Activated T-helper 2 cell treated with anti-CD3 and anti-CD28 coated beads, Interferon-gamma antibody, Interleukin-2, Interleukin-4, amounts not matched to agents 10 μg/mL and 5 μg/mL and 100 μg/mL, durations not matched to agents 14 hours and 24 hours and 36 hours (primary cell): Measurements from ENCODE around the gene MAP4K3. TPM values are rescaled to one million over a fixed set of nuclear protein-coding genes. Genes with fewer than 3 reads are reported as not detected.

ENCODE experiments used
- DNase-seq: peaks from one replicate; pipeline ENCODE4 v3.0.0; 2021; ENCODE audit warnings: low spot score
- H3K27ac Mint-ChIP-seq: one replicate; pipeline ENCODE4 v1.8.0; 2021; ENCODE audit warnings: mixed read lengths
- H3K27me3 Mint-ChIP-seq: one replicate; pipeline ENCODE4 v1.8.0; 2021; ENCODE audit warnings: low read depth, mixed read lengths
- H3K36me3 Mint-ChIP-seq: one replicate; pipeline ENCODE4 v1.8.0; 2021; ENCODE audit warnings: low read depth, mixed read lengths
- H3K4me1 Mint-ChIP-seq: one replicate; pipeline ENCODE4 v1.8.0; 2021; ENCODE audit warnings: low read depth, mixed read lengths
- H3K4me3 Mint-ChIP-seq: one replicate; pipeline ENCODE4 v1.8.0; 2021; ENCODE audit warnings: low read depth, mild to moderate bottlenecking, moderate library complexity, mixed read lengths
- H3K9me3 Mint-ChIP-seq: one replicate; pipeline ENCODE4 v1.8.0; 2021; ENCODE audit warnings: mixed read lengths
- intact Hi-C: fragments of 100-400 bp; cut with micrococcal nuclease; formaldehyde crosslinking; loops from one replicate; pipeline ENCODE4 v1.15.1; 2023
- total RNA-seq: library from RNA; stranded (reverse); gene quantifications from 2 replicates; pipeline ENCODE4 v1.2.3, GENCODE V29; 2022

The MAP4K3 gene
- total RNA-seq, 1 donor from 2014 or later: 22.7 TPM

GRCh38 chr2:39413063-39413737, 23.9 kb downstream of the MAP4K3 start:
- intact Hi-C loops: no loop called here
- Mint-ChIP-seq H3K9me3 (no peaks in the 10 kb centered on the region), H3K4me3 (no peak overlapping the region), H3K36me3 (no peaks in the 10 kb centered on the region), H3K27ac (no peak overlapping the region), H3K4me1 (peaks cover 41% of the 10 kb centered on the region), H3K27me3 (no peaks in the 10 kb centered on the region)
- DNase-seq: no peak

GRCh38 chr2:39411181-39411944, 25.7 kb downstream of the MAP4K3 start:
- H3K4me1 Mint-ChIP-seq: peaks cover 44% of the 10 kb centered on the region
- H3K9me3 Mint-ChIP-seq: no peaks in the 10 kb centered on the region

GRCh38 chr2:39409697-39410389, 27.2 kb downstream of the MAP4K3 start:
- no peaks in the 10 kb centered on the region for H3K9me3 Mint-ChIP-seq
- H3K4me1 Mint-ChIP-seq: peaks cover 48% of the 10 kb centered on the region
- H3K4me3 Mint-ChIP-seq: no peak overlapping the region
- DNase-seq: no peak
- H3K27me3 Mint-ChIP-seq: no peaks in the 10 kb centered on the region
- no peaks in the 10 kb centered on the region for H3K36me3 Mint-ChIP-seq
- intact Hi-C loops: loop anchor here (2.0 kb wide), 1 partner anchor 31 kb away; no protein-coding TSS in a partner anchor
- H3K27ac Mint-ChIP-seq: no peak overlapping the region

More at GRCh38 chr2:39411181-39411944, 25.7 kb downstream of the MAP4K3 start:
- no peaks in the 10 kb centered on the region for H3K27me3 Mint-ChIP-seq
- no peak overlapping the region for H3K4me3 Mint-ChIP-seq
- no peak overlapping the region for H3K27ac Mint-ChIP-seq
- H3K36me3 Mint-ChIP-seq: no peaks in the 10 kb centered on the region
- DNase-seq: no peak
- intact Hi-C loops: no loop called here

DNA sequence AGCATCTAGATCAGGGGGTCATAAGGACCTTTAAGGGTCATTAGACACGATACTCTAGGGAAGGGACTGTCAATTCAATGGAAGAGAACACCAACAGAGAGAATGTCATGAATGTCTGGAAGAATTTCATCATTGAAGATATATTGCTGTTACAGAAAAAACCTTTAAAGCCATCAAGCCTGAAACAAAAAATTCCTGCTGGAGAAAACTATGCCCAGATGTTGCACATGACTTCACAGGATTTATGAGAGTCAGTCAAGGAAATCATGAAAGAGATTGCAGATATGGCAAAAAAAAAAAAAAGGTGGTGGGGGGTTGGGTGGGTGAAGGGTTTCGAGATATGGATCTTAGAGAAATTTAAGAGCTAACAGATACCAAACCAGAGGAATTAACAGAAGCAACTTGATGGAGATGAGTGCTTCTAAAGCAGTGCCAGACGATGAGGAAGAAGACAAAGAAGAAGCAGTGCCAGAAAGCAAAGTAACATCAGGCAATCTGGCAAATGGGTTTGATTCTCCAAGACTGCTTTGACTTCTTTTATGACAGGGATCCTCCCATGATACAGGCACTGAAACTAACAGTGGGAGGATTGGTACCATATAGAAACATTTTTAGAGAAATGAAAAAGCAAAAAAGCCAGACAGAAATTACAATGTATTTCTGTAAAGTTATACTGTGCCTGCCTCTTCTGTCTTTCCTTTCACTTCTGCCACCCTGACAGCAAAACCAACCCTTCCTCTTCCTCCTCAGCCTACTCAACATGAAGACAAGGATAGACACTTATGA, 28.5 kb downstream of the MAP4K3 start:
- no peaks in the 10 kb centered on the region for H3K27me3 Mint-ChIP-seq
- H3K4me3 Mint-ChIP-seq: no peak overlapping the region
- no peaks in the 10 kb centered on the region for H3K9me3 Mint-ChIP-seq
- H3K27ac Mint-ChIP-seq: peak overlapping the region; percentile 49
- no peaks in the 10 kb centered on the region for H3K36me3 Mint-ChIP-seq
- intact Hi-C loops: loop anchor here (1.0 to 2.0 kb wide), 2 partner anchors 30 to 104 kb away; no protein-coding TSS in a partner anchor
- H3K4me1 Mint-ChIP-seq: peaks cover 45% of the 10 kb centered on the region
- no peak for DNase-seq

DNA sequence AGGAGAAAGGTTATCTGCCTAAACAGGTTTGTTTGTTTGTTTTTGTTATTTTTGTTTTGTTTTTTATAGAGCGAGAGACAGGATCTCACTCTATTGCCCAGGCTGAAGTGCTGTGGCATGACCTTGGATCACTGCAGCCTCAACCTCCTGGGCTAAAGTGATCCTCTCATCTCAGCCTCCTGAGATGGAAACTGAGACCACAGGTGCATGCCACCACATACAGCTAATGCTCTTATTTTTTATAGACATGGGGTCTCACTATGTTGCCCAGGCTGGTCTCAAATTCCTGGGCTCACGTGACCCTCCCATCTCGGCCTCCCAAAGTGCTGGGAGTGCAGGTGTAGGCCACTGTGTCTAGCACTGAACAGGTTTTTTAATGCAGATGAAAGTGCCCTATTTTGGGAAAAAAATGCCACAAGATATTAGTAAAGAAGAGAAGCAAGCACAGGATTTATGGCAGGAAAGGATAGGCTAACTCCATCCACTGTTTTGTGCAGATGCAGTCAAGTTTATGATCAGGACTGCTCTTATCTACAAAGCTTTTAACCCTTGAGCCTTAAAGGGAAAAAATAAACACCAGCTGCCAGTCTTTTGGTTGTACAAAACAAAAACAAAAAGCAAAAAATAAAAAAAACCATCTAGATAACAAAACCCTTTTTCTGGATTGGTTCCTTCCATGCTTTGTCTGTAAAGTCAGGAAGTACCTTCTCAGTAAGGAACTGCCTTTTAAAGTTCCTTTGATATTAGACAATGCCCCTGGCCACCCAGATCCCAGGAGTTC, 29.4 kb downstream of the MAP4K3 start:
- no peak overlapping the region for H3K27ac Mint-ChIP-seq
- H3K27me3 Mint-ChIP-seq: no peaks in the 10 kb centered on the region
- H3K4me3 Mint-ChIP-seq: no peak overlapping the region
- intact Hi-C loops: loop anchor here (1.0 to 2.0 kb wide), 2 partner anchors 29 to 105 kb away; no protein-coding TSS in a partner anchor
- DNase-seq: no peak
- H3K36me3 Mint-ChIP-seq: no peaks in the 10 kb centered on the region
- H3K4me1 Mint-ChIP-seq: peaks cover 42% of the 10 kb centered on the region
- no peaks in the 10 kb centered on the region for H3K9me3 Mint-ChIP-seq

DNA sequence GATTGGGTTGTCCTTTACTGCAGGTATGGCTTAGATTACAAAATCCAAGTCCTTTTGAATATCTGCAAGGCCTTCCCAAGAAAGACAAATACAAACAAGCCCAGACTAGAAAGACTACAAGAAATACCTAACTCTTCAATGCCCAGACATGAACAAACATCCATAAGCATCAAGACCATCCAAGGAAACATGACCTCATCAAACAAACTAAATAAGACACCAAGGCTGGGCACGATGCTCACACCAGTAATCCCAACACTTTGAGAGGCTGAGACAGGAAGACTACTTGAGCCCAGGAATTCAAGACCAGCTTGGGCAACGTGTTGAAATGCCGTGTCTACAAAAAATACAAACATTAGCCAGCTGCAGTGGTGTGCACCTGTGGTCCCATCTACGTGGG, 31.7 kb downstream of the MAP4K3 start:
- Mint-ChIP-seq H3K9me3 (no peaks in the 10 kb centered on the region), H3K4me1 (peaks cover 42% of the 10 kb centered on the region), H3K4me3 (no peak overlapping the region), H3K27me3 (no peaks in the 10 kb centered on the region), H3K36me3 (no peaks in the 10 kb centered on the region), H3K27ac (no peak overlapping the region)
- intact Hi-C loops: no loop called here
- no peak for DNase-seq

GRCh38 chr2:39403311-39403710, 33.8 kb downstream of the MAP4K3 start:
- Mint-ChIP-seq H3K4me1 (peaks cover 35% of the 10 kb centered on the region), H3K9me3 (no peaks in the 10 kb centered on the region), H3K4me3 (no peak overlapping the region), H3K27ac (no peak overlapping the region), H3K27me3 (no peaks in the 10 kb centered on the region), H3K36me3 (no peaks in the 10 kb centered on the region)
- intact Hi-C loops: no loop called here
- DNase-seq: no peak

DNA sequence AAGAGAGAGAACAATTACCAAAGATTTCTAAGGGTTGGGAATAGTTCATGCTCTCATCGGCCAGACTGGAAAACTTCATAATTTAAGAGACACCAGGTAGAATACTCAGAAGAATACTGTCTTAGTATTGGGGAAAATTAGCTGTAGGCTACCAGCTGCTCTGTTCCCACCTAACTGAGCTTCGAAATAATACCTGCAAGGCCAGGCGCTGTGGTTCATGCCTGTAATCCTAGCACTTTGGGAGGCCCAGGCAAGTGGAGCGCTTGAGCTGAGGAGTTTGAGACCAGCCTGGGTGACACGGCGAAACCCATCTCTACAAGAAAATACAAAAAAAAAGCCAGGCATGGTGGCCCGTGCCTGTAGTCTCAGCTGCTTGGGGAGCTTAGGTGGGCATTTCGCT, 35.8 kb downstream of the MAP4K3 start:
- intact Hi-C loops: no loop called here
- H3K4me1 Mint-ChIP-seq: peaks cover 28% of the 10 kb centered on the region
- no peak overlapping the region for H3K27ac Mint-ChIP-seq
- no peak for DNase-seq
- H3K4me3 Mint-ChIP-seq: no peak overlapping the region
- H3K27me3 Mint-ChIP-seq: no peaks in the 10 kb centered on the region
- H3K9me3 Mint-ChIP-seq: no peaks in the 10 kb centered on the region
- no peaks in the 10 kb centered on the region for H3K36me3 Mint-ChIP-seq

GRCh38 chr2:39399570-39399969, 37.5 kb downstream of the MAP4K3 start:
- no peaks in the 10 kb centered on the region for H3K36me3 Mint-ChIP-seq
- no peaks in the 10 kb centered on the region for H3K27me3 Mint-ChIP-seq
- no peak overlapping the region for H3K4me3 Mint-ChIP-seq
- DNase-seq: no peak
- intact Hi-C loops: no loop called here
- H3K4me1 Mint-ChIP-seq: peaks cover 26% of the 10 kb centered on the region
- no peaks in the 10 kb centered on the region for H3K9me3 Mint-ChIP-seq
- H3K27ac Mint-ChIP-seq: no peak overlapping the region

- H3K4me3 Mint-ChIP-seq: no peak overlapping the region
- H3K4me1 Mint-ChIP-seq: peaks cover 13% of the 10 kb centered on the region
- DNase-seq: no peak
- H3K36me3 Mint-ChIP-seq: peaks cover 3% of the 10 kb centered on the region
- intact Hi-C loops: no loop called here
- no peaks in the 10 kb centered on the region for H3K27me3 Mint-ChIP-seq
- H3K9me3 Mint-ChIP-seq: no peaks in the 10 kb centered on the region
- no peak overlapping the region for H3K27ac Mint-ChIP-seq
Measured at GRCh38 chr2:39395313-39395712, 41.8 kb downstream of the MAP4K3 start.

DNA sequence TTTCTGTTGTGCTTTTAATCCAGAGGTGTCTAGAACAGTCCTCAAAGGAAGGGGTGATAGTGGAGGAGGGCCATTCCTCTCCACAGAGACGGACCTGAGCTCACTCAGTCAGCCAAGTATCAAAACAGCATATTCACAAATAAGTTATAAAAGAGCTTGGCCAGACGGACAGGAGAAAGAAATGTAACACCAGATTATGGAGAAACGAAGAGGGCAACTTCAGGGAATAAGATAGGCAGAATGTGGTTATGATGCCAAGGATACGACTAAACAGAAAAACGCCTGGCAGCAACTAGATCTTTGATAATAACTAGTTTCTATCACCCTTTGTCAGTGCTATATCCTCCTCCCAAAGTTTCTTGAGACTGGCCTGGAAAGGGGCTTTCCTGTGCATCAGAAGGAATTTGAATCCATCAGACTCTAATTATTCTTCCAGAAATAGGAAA, 42.5 kb downstream of the MAP4K3 start:
- no peak overlapping the region for H3K27ac Mint-ChIP-seq
- intact Hi-C loops: no loop called here

DNA sequence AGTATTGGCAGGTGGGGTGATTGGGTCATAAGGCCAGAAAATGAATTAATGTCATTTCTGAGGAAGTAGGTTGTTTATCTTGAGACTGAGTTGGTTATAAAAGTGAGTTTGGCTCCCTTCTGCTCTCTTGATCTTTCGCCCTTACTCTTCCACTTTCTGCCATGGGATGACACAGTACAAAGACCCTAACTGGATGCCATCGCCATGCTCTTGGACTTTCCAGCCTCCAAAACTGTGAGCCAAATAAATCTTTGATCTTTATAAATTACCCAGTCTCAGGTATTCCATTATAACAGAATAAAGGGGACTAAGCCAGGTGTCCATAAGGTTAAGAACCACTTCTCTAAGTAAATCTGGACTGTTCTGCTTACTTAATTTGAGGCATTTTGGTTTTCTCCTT, 44.4 kb downstream of the MAP4K3 start:
- Mint-ChIP-seq H3K4me1 (peaks cover 13% of the 10 kb centered on the region), H3K27me3 (no peaks in the 10 kb centered on the region), H3K4me3 (no peak overlapping the region), H3K9me3 (no peaks in the 10 kb centered on the region), H3K36me3 (peaks cover 5% of the 10 kb centered on the region), H3K27ac (no peak overlapping the region)
- intact Hi-C loops: no loop called here
- no peak for DNase-seq

More for the DNA sequence above, 42.5 kb downstream of the MAP4K3 start:
- Mint-ChIP-seq H3K4me3 (no peak overlapping the region), H3K27me3 (no peaks in the 10 kb centered on the region), H3K4me1 (peaks cover 12% of the 10 kb centered on the region), H3K36me3 (peaks cover 5% of the 10 kb centered on the region), H3K9me3 (no peaks in the 10 kb centered on the region)
- DNase-seq: no peak
